OCI-LY3 (cell line): Measurements from ENCODE around the gene SCYGR2.

Experiments used
- CTCF ChIP-seq: fragments of 200-600, 300-600 bp; sonication (generic); IDR thresholded peaks from 2 replicates; pipeline ENCODE4 v1.5.1; 2014; ENCODE audit warnings: antibody characterized with exemption, low read length, low read depth
- EZH2phosphoT487 ChIP-seq: fragments of 200-600 bp; shearing (Covaris generic); IDR thresholded peaks from 2 replicates; pipeline ENCODE4 v1.6.1; 2018; ENCODE audit warnings: antibody characterized with exemption, mixed run types, low read depth

GRCh38 chr2:227602358-227602757 is 3.7 kb downstream of the SCYGR2 start:
- TF ChIP-seq CTCF = no peak
- TF ChIP-seq EZH2phosphoT487 = no peak
